ENCODE results near the gene COX8A.

Gene COX8A

GRCh38 chr11:64010783-64011182 lies 36.4 kb downstream of the COX8A start:
- no peak for ATAC-seq (replicated peaks)
- Mint-ChIP-seq H3K27ac (peak overlapping the region in 1 of 2 donors; percentile 74), H3K4me3 (no peak overlapping the region), H3K9me3 (peaks cover 10 to 14% of the 10 kb centered on the region in 2 donors), H3K27me3 (peaks cover 22 to 43% of the 10 kb centered on the region in 2 donors), H3K4me1 (ENCODE audit: low read depth in 2 of 2) (peaks cover 14 to 25% of the 10 kb centered on the region in 2 donors), H3K36me3 (ENCODE audit: insufficient read depth) (peaks cover 3% of the 10 kb centered on the region)
- DNase-seq: no peak

GRCh38 chr11:64011371-64011770 lies 37.0 kb downstream of the COX8A start:
- H3K36me3 Mint-ChIP-seq (ENCODE audit: insufficient read depth): peaks cover 3% of the 10 kb centered on the region
- peaks cover 10 to 14% of the 10 kb centered on the region in 2 donors for H3K9me3 Mint-ChIP-seq
- H3K27me3 Mint-ChIP-seq: peaks cover 21 to 37% of the 10 kb centered on the region in 2 donors
- ATAC-seq (replicated peaks) (no peak), DNase-seq (no peak)
- no peak overlapping the region for H3K27ac Mint-ChIP-seq
- peaks cover 14 to 25% of the 10 kb centered on the region in 2 donors for H3K4me1 Mint-ChIP-seq (ENCODE audit: low read depth in 2 of 2)
- H3K4me3 Mint-ChIP-seq: no peak overlapping the region

DNA sequence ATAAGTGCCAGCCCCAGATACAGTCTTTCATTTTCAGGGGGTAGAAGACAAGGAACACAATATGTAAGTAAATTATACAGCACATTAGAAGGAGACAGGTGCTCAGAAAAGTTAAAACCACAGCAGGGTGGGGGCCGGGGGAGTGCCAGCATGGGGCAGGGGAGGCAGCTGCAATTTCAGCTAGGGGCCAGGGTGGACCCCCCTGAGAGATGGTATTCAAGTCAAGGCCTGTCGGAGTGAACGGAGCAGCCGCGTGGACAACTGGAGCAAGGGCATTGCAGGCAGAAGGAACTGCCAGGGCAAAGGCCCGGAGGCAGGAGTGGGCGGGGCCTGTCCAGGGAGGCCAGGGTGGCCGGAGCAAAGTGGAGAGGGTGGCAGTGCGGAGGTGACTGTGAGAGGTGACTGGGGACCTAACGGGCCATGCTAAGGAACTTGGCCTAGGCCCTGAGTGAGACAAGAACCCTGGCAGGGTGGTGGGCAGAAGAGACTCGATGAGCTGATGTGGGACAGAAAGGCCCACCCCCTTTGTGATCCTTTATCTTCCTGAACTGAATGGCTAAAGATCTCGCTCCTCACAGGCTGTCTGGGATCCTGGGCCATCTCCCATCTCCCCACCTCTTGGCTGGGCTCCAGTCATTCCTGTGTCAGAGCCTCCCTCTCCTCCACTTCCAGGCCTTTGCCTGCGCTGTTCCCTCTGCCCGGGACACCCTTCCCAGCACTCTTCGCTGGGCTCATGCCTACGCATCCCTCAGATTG lies 38.9 kb downstream of the COX8A start:
- DNase-seq: no peak
- no peak for ATAC-seq (replicated peaks)
- Mint-ChIP-seq H3K4me3 (no peak overlapping the region), H3K27ac (no peak overlapping the region), H3K4me1 (ENCODE audit: low read depth in 2 of 2) (peaks cover under 1 to 7% of the 10 kb centered on the region in 2 donors), H3K36me3 (ENCODE audit: insufficient read depth) (peaks cover 3% of the 10 kb centered on the region), H3K9me3 (peaks cover 10 to 14% of the 10 kb centered on the region in 2 donors), H3K27me3 (peaks cover 1 to 18% of the 10 kb centered on the region in 2 donors)

DNA sequence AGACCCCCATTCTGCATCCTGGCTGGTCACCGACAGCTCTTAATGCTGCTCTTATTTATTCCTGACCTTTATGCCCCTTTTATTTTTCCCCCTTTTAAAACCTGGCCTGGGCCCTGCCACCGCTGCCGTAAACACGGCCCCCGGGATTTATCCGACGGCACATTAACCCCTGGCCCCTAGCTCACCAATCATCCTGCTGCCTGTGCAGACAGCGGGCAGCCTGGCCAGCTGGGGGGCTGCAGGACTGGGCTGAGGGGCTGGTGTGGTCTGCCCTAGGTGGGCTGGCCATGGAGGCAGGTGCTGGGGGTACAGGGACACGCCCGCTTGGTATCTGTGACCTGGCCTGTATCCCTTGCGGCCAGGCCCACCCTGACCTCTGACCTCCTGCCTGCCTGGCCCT lies 39.9 kb downstream of the COX8A start:
- H3K27ac Mint-ChIP-seq: no peak overlapping the region
- peaks cover 0 to 7% of the 10 kb centered on the region in 2 donors for H3K4me1 Mint-ChIP-seq (ENCODE audit: low read depth in 2 of 2)
- no peak overlapping the region for H3K4me3 Mint-ChIP-seq
- no peak for ATAC-seq (replicated peaks)
- no peak for DNase-seq
- peaks cover 0 to 14% of the 10 kb centered on the region in 2 donors for H3K27me3 Mint-ChIP-seq
- peaks cover 10 to 14% of the 10 kb centered on the region in 2 donors for H3K9me3 Mint-ChIP-seq
- peaks cover 3% of the 10 kb centered on the region for H3K36me3 Mint-ChIP-seq (ENCODE audit: insufficient read depth)

GRCh38 chr11:64015510-64015909 lies 41.1 kb downstream of the COX8A start:
- DNase-seq: no peak
- H3K36me3 Mint-ChIP-seq (ENCODE audit: insufficient read depth): peaks cover 3% of the 10 kb centered on the region
- H3K27me3 Mint-ChIP-seq: peaks cover 0 to 7% of the 10 kb centered on the region in 2 donors
- H3K4me1 Mint-ChIP-seq (ENCODE audit: low read depth in 2 of 2): peaks cover 0 to 3% of the 10 kb centered on the region in 2 donors
- H3K9me3 Mint-ChIP-seq: peaks cover 5 to 9% of the 10 kb centered on the region in 2 donors
- H3K27ac Mint-ChIP-seq: no peak overlapping the region
- no peak for ATAC-seq (replicated peaks)
- no peak overlapping the region for H3K4me3 Mint-ChIP-seq

DNA sequence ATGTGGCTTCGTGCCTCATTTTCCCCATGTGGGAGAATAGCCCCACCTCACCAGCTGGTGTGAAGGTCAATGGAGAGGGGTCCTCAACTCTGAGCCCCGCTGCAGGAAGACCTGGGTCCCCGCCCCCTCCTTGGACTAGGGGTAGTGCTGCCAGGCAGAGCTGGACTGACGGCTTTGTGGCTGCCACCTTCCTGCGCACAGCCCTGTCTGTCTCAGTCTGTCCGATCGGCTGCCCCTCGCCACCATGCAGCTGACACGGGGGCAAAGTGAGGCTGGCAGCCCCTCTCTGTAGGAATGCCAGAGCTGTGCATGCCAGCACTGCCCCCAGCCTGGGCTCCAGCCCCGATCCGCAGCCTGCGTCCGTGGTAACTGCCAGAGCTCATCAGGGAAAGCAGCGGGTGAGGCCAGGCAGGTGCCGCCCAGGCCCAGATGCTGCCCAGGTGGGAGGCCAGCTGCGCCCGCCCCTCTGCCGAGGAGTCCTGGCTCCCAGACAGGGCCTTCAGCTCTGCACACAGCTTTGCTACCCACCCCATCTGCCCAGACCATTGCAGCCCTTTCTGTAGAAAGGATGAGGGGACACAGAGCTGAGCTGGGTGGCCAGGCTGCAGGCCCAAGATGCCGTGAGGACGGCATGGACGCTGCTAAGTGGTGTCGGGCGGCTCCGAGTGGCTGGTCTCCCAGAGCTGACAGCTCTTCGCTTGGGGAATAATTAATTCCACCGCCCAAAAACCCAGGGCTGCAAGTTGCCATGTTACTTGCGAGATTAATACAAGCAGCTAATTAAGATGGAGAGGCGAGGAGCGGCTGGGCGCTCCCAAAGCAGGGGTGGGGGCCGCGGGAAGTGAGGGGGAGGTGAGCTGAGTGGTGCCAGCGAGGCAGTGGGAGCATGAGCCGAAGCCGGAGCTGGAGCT lies 41.8 kb downstream of the COX8A start:
- DNase-seq (no peak), ATAC-seq (replicated peaks) (no peak)
- no peaks in the 10 kb centered on the region for H3K4me1 Mint-ChIP-seq (ENCODE audit: low read depth in 2 of 2)
- H3K9me3 Mint-ChIP-seq: peaks cover 0 to 2% of the 10 kb centered on the region in 2 donors
- no peak overlapping the region for H3K4me3 Mint-ChIP-seq
- no peak overlapping the region for H3K27ac Mint-ChIP-seq
- H3K27me3 Mint-ChIP-seq: peaks cover 0 to under 1% of the 10 kb centered on the region in 2 donors
- H3K36me3 Mint-ChIP-seq (ENCODE audit: insufficient read depth): no peaks in the 10 kb centered on the region

- DNase-seq: no peak
- no peak for ATAC-seq (replicated peaks)
- H3K9me3 Mint-ChIP-seq: no peaks in the 10 kb centered on the region
- no peak overlapping the region for H3K4me3 Mint-ChIP-seq
- no peaks in the 10 kb centered on the region for H3K27me3 Mint-ChIP-seq
- no peaks in the 10 kb centered on the region for H3K36me3 Mint-ChIP-seq (ENCODE audit: insufficient read depth)
- no peaks in the 10 kb centered on the region for H3K4me1 Mint-ChIP-seq (ENCODE audit: low read depth in 2 of 2)
- no peak overlapping the region for H3K27ac Mint-ChIP-seq
Measured at GRCh38 chr11:64017945-64018224, 43.5 kb downstream of the COX8A start.

GRCh38 chr11:64018310-64018709 lies 43.9 kb downstream of the COX8A start:
- H3K4me1 Mint-ChIP-seq (ENCODE audit: low read depth in 2 of 2): no peaks in the 10 kb centered on the region

GRCh38 chr11:64019106-64020037 lies 45.0 kb downstream of the COX8A start:
- Mint-ChIP-seq H3K4me3 (no peak overlapping the region), H3K4me1 (ENCODE audit: low read depth in 2 of 2) (no peaks in the 10 kb centered on the region), H3K36me3 (ENCODE audit: insufficient read depth) (no peaks in the 10 kb centered on the region), H3K27me3 (no peaks in the 10 kb centered on the region), H3K9me3 (no peaks in the 10 kb centered on the region), H3K27ac (no peak overlapping the region)
- DNase-seq: no peak
- ATAC-seq (replicated peaks): no peak

More at GRCh38 chr11:64018310-64018709, 43.9 kb downstream of the COX8A start:
- no peaks in the 10 kb centered on the region for H3K27me3 Mint-ChIP-seq
- H3K9me3 Mint-ChIP-seq: no peaks in the 10 kb centered on the region
- no peaks in the 10 kb centered on the region for H3K36me3 Mint-ChIP-seq (ENCODE audit: insufficient read depth)
- no peak overlapping the region for H3K27ac Mint-ChIP-seq
- ATAC-seq (replicated peaks) (no peak), DNase-seq (no peak)
- no peak overlapping the region for H3K4me3 Mint-ChIP-seq

DNA sequence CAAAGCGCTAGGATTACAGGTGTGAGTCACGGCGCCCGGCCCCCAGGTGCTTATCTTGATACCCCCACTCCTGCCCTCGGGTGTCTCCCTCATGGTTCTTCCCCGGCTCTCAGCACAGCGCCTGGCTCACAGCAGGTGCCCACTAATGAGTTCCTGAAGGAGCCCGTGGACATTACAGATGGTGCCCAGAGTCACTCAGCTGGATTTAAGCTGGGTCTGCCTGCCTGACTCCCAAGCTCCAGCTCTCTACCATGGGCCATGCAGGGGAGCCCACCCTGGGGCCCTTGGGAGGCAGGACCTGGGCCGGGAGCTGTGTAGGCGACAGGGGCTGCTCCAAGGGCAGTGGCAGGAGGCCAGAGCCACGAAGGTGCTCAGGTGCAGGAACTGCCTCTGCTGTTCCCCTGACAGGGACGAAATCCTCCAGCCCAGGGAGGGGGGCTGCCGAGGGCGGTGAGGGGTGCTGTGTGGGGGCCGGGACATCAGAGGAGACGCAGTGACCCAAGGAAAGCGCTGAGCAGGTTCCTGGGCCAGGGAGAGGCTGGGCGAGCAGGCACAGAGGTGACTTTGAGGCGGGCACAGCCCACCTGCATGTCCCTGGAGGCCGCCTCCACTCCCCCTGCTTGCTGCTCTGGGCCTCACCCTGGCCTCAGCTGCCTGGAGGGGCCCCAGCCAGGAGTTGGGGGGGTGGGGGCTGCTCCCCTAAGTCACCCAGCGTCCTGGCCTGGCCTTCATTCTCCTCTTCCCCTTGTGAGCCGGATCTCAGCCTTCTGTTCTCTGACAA lies 46.7 kb downstream of the COX8A start:
- no peaks in the 10 kb centered on the region for H3K36me3 Mint-ChIP-seq (ENCODE audit: insufficient read depth)
- no peaks in the 10 kb centered on the region for H3K4me1 Mint-ChIP-seq (ENCODE audit: low read depth in 2 of 2)
- no peak for DNase-seq
- no peak overlapping the region for H3K27ac Mint-ChIP-seq
- H3K27me3 Mint-ChIP-seq: no peaks in the 10 kb centered on the region
- no peaks in the 10 kb centered on the region for H3K9me3 Mint-ChIP-seq
- no peak for ATAC-seq (replicated peaks)
- no peak overlapping the region for H3K4me3 Mint-ChIP-seq

- DNase-seq (no peak), ATAC-seq (replicated peaks) (no peak)
- H3K27ac Mint-ChIP-seq: peak overlapping the region in 1 of 2 donors; percentile 59
- no peak overlapping the region for H3K4me3 Mint-ChIP-seq
- H3K9me3 Mint-ChIP-seq: no peaks in the 10 kb centered on the region
- no peaks in the 10 kb centered on the region for H3K36me3 Mint-ChIP-seq (ENCODE audit: insufficient read depth)
- peaks cover 1% of the 10 kb centered on the region in 2 donors for H3K27me3 Mint-ChIP-seq
- no peaks in the 10 kb centered on the region for H3K4me1 Mint-ChIP-seq (ENCODE audit: low read depth in 2 of 2)
Measured at GRCh38 chr11:64021757-64022093, 47.3 kb downstream of the COX8A start.

DNA sequence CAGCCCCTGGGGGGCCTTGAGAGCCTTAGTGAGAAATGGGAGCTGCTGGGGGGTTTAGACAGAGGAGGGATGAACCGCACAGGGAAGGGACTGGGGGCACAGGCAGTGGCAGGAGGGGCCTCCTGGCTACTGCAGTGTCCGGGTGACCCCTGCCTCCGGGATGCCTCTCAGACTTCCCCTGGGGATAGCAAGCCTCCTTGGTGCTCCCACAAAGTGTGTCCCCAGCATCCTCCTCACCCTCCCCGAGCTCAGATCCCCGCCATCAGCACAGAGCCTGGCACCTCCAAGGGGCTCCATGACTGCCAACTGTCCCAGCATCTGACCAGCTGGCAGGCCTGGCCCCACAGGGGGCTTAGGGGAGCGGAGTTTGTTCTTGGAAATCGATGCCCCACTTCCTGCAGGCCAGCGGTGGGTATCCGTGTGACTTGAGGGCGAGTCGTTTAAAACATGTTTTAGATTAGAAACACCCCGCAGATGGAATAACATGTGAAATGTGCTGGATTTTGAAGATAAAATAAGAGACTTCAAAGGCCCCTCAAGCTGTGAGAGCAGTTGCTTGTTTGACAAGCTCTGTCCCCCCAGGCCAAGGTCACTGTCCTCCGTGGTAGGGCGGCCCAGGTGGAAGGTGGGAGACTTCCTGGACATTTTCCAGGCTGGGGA lies 47.8 kb downstream of the COX8A start:
- H3K9me3 Mint-ChIP-seq: no peaks in the 10 kb centered on the region
- no peaks in the 10 kb centered on the region for H3K4me1 Mint-ChIP-seq (ENCODE audit: low read depth in 2 of 2)
- H3K27me3 Mint-ChIP-seq: peaks cover 7% of the 10 kb centered on the region in 2 donors
- H3K27ac Mint-ChIP-seq: peak overlapping the region in 1 of 2 donors; percentile 59
- no peak overlapping the region for H3K4me3 Mint-ChIP-seq
- ATAC-seq (replicated peaks) (no peak), DNase-seq (no peak)
- H3K36me3 Mint-ChIP-seq (ENCODE audit: insufficient read depth): no peaks in the 10 kb centered on the region

Measured in effector memory CD8-positive, alpha-beta T cell (primary cell).